Cerebellar cortex (tissue), 1 donor: ENCODE measurements around the gene PRKCZ.

Experiments used
- DNase-seq: peaks from one replicate; pipeline ENCODE4 v3.0.0-alpha.2; 2015; ENCODE audit warnings: low spot score

The PRKCZ gene

DNA sequence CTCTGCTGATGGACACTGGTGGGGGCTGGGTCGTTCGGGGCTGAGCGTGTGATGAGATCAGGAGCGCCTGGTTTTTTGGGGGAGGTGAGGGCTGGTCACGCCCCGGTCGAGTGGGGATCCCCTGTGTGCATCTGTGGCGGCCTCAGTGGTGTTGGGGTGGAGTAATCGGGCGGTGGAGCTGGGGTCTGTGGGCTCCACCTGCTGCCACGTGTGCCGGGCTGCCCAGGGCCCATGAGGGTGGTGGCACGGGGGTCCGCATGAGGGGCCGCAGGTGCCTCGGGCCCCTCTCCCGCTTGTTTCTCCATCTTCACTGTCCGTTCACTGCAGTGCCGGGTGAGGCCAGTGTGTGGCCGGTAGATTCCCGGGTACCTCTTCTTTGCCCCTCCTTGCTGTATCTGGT lies 17.2 kb downstream of the PRKCZ start:
- DNase-seq: no peak

DNA sequence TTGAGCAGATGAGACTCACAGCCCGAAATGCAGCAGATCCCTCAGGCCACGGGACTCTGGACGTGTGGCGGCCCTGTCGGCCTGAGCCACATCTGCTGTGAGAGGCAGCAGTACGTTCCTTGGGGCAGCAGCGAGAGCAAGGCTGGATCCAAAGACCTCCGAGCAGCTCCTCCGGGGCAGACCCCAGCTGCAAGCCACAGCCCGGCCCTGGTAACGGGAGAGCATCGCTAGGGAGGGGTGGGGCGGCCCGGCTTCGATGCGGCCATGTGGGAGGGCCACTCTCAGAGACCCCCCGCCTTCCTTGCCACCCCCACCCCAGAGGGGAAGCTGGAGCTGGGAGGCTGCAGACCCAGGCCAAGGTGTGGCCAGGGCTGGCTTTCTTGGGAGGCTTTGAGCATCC lies 17.8 kb downstream of the PRKCZ start:
- no peak for DNase-seq

DNA sequence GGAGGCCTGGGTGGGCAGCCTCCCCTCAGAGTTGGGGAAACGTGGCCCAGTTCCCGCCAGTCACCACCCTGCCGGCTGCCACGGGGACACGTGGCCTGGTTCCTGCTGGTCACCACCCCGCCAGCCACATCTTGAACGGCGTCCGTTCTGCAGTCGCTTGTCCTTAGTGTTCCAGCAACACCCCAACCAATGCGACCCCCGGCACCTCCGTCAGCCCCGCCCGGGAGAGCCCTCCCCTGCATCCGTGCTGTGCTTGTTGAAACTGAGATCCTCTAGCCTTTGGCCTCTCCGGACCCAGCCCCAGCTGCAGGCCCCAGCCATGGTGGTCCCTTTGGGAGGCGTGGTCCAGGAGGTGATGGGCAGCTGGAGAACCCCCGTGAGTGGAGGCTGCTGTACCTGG lies 18.7 kb downstream of the PRKCZ start:
- DNase-seq: no peak

GRCh38 chr1:2070016-2070415 lies 19.8 kb downstream of the PRKCZ start:
- DNase-seq: no peak

DNA sequence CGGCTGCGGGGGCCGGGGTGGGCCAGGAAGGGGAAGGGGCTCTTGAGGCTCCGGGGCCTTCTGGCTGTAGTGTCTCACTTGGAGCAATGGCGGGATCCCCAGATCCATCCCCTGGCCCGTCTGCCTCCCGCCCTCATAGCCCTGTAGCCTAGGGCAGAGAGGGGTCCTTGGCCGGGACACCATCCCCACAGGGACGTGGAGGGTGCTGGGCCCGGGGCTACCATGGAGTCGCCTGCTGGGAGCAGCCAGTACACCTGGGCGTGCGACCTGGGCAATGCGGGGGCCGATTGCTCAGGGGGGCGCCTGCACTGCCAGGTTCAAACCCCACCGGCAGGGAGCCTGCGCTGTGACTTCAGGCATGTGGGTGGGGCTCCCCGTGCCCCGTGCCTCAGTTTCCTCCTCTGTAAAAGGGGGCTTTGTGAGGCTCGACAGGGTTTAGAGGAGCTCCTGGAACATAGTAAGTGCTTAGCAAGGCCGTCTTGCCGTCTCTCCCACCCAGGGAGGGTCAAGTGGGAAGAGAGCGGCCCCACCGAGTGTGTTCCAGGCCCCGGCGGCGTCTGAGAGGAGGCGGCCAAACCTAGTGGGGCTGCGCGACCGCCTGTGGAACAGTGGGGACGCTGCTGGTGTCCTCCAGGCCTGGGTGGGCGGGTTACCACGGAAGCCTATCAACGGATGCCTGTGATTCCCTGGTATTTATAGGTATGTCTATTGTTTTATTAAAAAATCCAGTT lies 20.8 kb downstream of the PRKCZ start:
- DNase-seq: no peak

- no peak for DNase-seq
Observed at GRCh38 chr1:2072109-2072806, 22.0 kb downstream of the PRKCZ start.

GRCh38 chr1:2072891-2073290 lies 22.7 kb downstream of the PRKCZ start:
- DNase-seq: no peak

GRCh38 chr1:2073382-2074230 lies 23.4 kb downstream of the PRKCZ start:
- peak; percentile 91 for DNase-seq

DNA sequence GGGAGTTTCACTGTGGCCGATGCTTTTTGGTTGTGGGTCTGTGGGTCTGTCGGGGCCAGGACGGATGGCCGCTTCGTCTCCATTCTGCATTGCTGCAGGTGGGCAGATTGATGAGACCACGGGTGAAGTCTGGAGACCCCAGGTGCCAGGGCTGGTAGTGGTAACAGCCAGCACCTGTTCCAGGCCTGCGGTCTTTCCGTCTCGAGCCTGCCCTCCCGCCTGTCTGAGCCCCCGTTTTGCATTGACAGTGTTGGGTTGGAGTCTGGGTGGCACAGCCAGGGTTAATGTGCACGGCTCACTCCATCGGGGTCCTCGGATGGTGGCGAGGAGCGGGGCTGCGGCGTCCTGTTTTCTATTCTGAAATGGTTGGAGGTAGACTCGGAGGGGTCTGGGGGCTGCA lies 24.2 kb downstream of the PRKCZ start:
- DNase-seq: no peak

DNA sequence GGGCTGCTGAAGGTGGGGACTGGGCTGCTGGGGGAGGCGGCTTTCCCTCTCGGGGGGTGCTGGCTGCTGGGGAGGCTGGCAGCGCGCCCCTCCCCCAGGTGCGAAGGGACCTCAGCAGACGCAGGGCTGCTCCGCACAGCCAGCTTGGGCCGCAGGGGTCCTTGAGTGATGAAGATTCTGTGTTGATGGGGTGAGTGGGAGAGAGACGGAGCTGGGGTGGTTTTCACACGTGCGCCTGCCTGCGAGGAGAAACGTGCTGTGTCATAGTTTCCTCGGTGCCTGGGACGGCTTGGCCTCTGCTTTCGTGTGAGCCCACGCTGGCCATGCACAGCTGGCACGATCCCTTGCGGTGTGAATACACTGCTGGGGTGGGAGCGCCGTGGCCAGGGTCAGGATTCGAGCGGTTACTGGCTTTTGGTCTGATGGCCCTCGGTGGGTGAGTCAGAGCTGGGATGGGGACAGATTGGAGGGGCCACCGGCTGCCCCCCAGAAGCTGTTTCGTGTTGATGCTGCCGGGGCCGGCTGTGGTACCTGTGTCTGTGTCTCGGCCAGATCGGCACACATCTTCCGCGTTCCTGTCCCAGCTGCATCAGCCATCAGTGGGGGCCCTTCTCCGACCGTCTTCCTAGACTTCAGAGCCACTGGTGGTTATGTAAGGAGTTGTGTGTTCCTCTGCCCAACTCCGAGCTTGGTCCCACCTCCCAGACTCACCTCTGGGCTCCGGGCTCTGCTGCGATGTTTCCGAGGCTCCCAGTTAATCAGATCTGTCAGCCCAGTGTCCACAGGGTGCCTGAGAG lies 24.9 kb downstream of the PRKCZ start:
- DNase-seq: no peak

- no peak for DNase-seq
Observed at GRCh38 chr1:2076826-2077225, 26.6 kb downstream of the PRKCZ start.

- DNase-seq: no peak
Observed at GRCh38 chr1:2078170-2078569, 28.0 kb downstream of the PRKCZ start.

DNA sequence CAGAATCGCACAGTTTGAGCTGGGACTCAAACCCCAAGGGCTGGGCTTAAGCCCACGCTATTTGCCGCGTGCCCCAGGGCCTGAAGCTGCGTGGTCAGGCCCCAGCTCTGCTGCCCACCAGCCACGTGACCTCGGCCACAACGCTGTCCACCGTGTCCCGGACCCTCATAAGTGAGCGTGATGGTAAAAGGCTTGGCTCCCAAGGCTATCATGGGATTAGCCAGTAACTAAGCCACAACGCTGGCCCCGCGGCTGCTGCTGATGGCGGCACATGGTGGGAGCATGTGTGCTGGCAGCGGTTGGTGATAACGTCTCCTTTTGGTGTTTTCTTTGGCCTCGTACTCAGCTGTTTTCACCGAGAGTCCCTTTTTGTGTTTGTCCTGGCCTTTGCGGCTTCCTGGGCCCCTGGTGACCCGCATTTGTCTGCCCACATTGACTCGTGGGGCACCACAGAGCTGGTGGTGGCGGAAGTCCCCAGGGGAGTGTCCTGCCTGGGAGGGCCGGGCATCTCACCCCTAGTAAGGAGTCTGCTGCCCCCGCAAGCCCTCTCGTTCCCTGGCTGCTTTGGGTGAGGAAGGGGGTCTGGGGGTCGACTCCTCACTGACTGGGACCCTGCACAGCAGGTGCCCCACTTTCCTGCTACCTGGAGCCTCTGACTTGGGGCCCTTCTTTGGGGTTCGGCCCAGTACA lies 29.3 kb downstream of the PRKCZ start:
- no peak for DNase-seq

DNA sequence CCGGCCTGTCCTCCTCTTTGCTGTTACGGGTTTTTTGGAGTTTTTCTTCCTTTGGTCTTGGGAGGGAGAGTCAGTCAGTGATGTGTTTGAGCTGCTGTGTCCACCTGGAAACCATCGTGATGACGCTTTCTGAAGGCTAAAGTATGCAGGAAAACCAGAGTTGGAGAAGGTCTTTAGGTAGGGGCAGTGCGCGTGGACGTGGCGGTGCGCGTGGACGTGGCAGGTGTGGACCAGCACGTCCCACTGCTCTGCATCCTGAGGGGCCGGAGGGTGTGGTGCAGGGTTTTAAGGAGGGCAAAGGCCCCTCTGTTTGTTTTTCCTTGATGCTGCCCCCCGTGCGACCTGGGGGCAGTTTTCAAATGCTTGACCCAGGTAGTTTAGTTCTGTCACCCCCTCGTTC lies 29.9 kb downstream of the PRKCZ start:
- DNase-seq: no peak

DNA sequence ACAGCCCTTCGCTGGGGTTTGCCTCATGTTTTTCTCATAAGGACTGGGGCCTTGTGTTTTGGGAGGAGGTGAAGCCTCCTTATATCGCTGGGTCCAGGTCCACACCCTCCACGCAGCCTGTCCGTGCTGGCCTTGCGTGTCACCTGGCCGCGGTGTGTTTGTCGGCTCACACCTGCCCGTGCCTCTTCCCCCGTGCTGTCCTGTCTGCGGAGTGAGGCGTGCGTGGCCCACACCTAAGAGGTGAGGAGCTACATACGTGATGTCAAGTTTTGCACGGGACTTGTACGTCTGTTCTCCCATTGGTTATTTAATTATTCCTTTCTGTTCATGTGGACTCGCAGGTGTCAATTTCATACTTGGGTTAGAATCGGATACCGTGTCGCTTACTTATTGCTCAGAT lies 30.7 kb downstream of the PRKCZ start:
- no peak for DNase-seq

- DNase-seq: no peak
Observed at GRCh38 chr1:2081326-2081885, 31.2 kb downstream of the PRKCZ start.

GRCh38 chr1:2082064-2082463 lies 31.9 kb downstream of the PRKCZ start:
- peak; percentile 69 for DNase-seq

GRCh38 chr1:2083666-2084065 lies 33.5 kb downstream of the PRKCZ start:
- peak; percentile 57 for DNase-seq

- DNase-seq: peak; percentile 79
Observed at GRCh38 chr1:2084306-2084705, 34.1 kb downstream of the PRKCZ start.

GRCh38 chr1:2085080-2085479 lies 34.9 kb downstream of the PRKCZ start:
- peak; percentile 67 for DNase-seq

- no peak for DNase-seq
Observed at GRCh38 chr1:2086446-2087078, 36.4 kb downstream of the PRKCZ start.
